HepG2 (cell line): ENCODE data around the gene TMEM132D. TPM values are rescaled to one million over a fixed set of nuclear protein-coding genes. Genes with fewer than 3 reads are reported as not detected.
A peak's percentile ranks its signal among the peaks of the same experiment; 100 is the strongest.

Experiments used
- ATAC-seq: fragments of 200-7000 bp; cut with Tn5 transposase; 3 replicates; pipeline ENCODE4 v1.9.1; 2020; ENCODE audit warnings: mild to moderate bottlenecking, moderate library complexity
- BruUV-seq: library from RNA; stranded (reverse); fragments of 400-500 nt; replicated peaks from 2 replicates; lab custom pipeline; 2021; lab: Mats Ljungman, UMichigan
- CTCF ChIA-PET: fragments of 300-600 bp; formaldehyde crosslinking; extraction: SDS; loops from one replicate; lab custom pipeline; 2021; ENCODE audit warnings: low total read pairs, inconsistent platforms, low intra/inter-chr PET ratio; lab: Yijun Ruan, JAX
- POLR2A ChIA-PET: fragments of 350-600 bp; sonication (Branson Sonifier 250); formaldehyde crosslinking; loops from one replicate; lab custom pipeline; 2020; ENCODE audit warnings: antibody characterized with exemption, inconsistent platforms; lab: Yijun Ruan, JAX
- DNase-seq: peaks from one replicate; pipeline ENCODE4 v3.0.0-alpha.2; 2015; ENCODE audit warnings: low spot score
- FAIRE-seq: peaks from 3 replicates; lab custom pipeline; 2011; peaks lifted over from hg19 to GRCh38; lab: Jason Lieb, UNC
- H2AFZ ChIP-seq: one replicate; pipeline ENCODE4 v1.6.1; 2011; ENCODE audit warnings: low read length, inconsistent platforms
- H3K27ac ChIP-seq: fragments of 300-600 bp; 3 replicates; pipeline ENCODE4 v1.8.0; 2011; ENCODE audit warnings: mixed run types, mild to moderate bottlenecking, mixed read lengths, low read length, inconsistent platforms; ENCODE audit not compliant: insufficient read depth; ENCODE audit errors: extremely low read length
- H3K27me3 ChIP-seq, 2 experiments: fragments of 200-600 bp in 1 of 2; 2 replicates in 1 of 2; 3 replicates in 1 of 2; pipeline versions ENCODE4 v1.6.0 to v1.8.0; 2011; ENCODE audit warnings: low read length in 2 of 2, mild to moderate bottlenecking in 2 of 2, moderate library complexity in 2 of 2, inconsistent platforms in 1 of 2; ENCODE audit not compliant: insufficient read depth in 2 of 2, control insufficient read depth in 1 of 2
- H3K36me3 ChIP-seq, 2 experiments: fragments of 200-600 bp in 1 of 2; replicated peaks in 1 of 2; 2 replicates in 1 of 2; 3 replicates in 1 of 2; pipeline versions ENCODE4 v1.5.1 to v1.8.0; 2011; ENCODE audit warnings: low read length in 2 of 2, inconsistent platforms in 1 of 2; ENCODE audit not compliant: insufficient read depth in 2 of 2, control insufficient read depth in 1 of 2
- H3K4me1 ChIP-seq: 2 replicates; pipeline ENCODE4 v1.5.1; 2012; ENCODE audit warnings: low read length, inconsistent platforms; ENCODE audit not compliant: insufficient read depth
- H3K4me2 ChIP-seq: 2 replicates; pipeline ENCODE4 v1.6.0; 2011; ENCODE audit warnings: low read depth, low read length, inconsistent platforms
- H3K4me3 ChIP-seq, 3 experiments: fragments of 200-600 bp in 1 of 3; sonication (generic), shearing (Covaris generic) in 1 of 3; replicated peaks in 1 of 3; 2 replicates each; pipeline ENCODE4 v1.5.1; 2011 to 2016; ENCODE audit warnings: low read length in 3 of 3, inconsistent platforms in 2 of 3, low read depth in 2 of 3, mild to moderate bottlenecking in 2 of 3, control low read depth in 1 of 3, mixed read lengths in 1 of 3; ENCODE audit not compliant: insufficient read depth in 1 of 3
- H3K79me2 ChIP-seq: one replicate; pipeline ENCODE4 v1.6.1; 2011; ENCODE audit warnings: low read length, inconsistent platforms; ENCODE audit not compliant: insufficient read depth
- H3K9ac ChIP-seq: 2 replicates; pipeline ENCODE4 v1.6.0; 2011; ENCODE audit warnings: mild to moderate bottlenecking, low read depth, low read length, inconsistent platforms; ENCODE audit not compliant: insufficient read depth
- H3K9me3 ChIP-seq: 2 replicates; pipeline ENCODE4 v1.5.1; 2012; ENCODE audit warnings: mild to moderate bottlenecking, low read length
- H4K20me1 ChIP-seq: 2 replicates; pipeline ENCODE4 v1.6.0; 2011; ENCODE audit warnings: inconsistent platforms, mild to moderate bottlenecking, low read length, moderate library complexity; ENCODE audit not compliant: insufficient read depth
- CTCF ChIP-seq: sonication (generic); formaldehyde crosslinking; IDR thresholded peaks from 2 replicates; pipeline ENCODE4 v1.5.0; 2020; ENCODE audit warnings: mild to moderate bottlenecking, missing genetic modification reagents, moderate library complexity
- DDIT3 ChIP-seq: sonication (generic); formaldehyde crosslinking; IDR thresholded peaks from 2 replicates; pipeline ENCODE4 v1.4.0; 2020; ENCODE audit warnings: mild to moderate bottlenecking, missing genetic modification reagents
- STAG1 ChIP-seq: sonication (generic); formaldehyde crosslinking; IDR thresholded peaks from 2 replicates; pipeline ENCODE4 v1.4.0; 2020; ENCODE audit warnings: missing genetic modification reagents
- TBL1XR1 ChIP-seq: fragments of 150-350 bp; IDR thresholded peaks from 2 replicates; pipeline ENCODE4 v1.6.1; 2014; ENCODE audit warnings: borderline replicate concordance, low read length; ENCODE audit not compliant: partially characterized antibody
- ZNF414 ChIP-seq: sonication (generic); formaldehyde crosslinking; IDR thresholded peaks from 2 replicates; pipeline ENCODE4 v1.5.0; 2020; ENCODE audit warnings: missing genetic modification reagents
- WGBS: methylation state at CpG from one replicate; pipeline ENCODE4 v1.1.6; 2017; ENCODE audit warnings: low lambda C conversion rate; 5-methylcytosine and 5-hydroxymethylcytosine counted together
- in situ Hi-C: cut with HindIII; loops from 2 replicates; pipeline ENCODE4 v1.10.0; 2017; ENCODE audit warnings: low pct_unique_long_range_greater_than_20kb; ENCODE audit not compliant: extremely low pct_ligation_motif_present
- intact Hi-C: fragments of 100-400 bp; cut with micrococcal nuclease; formaldehyde crosslinking; loops from one replicate; pipeline ENCODE4 v1.10.0; 2022; ENCODE audit not compliant: unreplicated experiment
- polyA plus RNA-seq, 8 experiments: library from polyadenylated mRNA; depleted of rRNA in 3 of 8; stranded (reverse) in 7 of 8; unstranded in 1 of 8; fragments of >200 nt; fragmentation: Illumina TruSeq in 4 of 8; extraction: Trizol in 4 of 8; gene quantifications; 2 replicates each; pipeline versions ENCODE4 v1.2.1 to v1.2.3, GENCODE V29; 2011 to 2016; ENCODE audit warnings: low read depth in 4 of 8, missing spikeins in 1 of 8, mixed read lengths in 1 of 8; ENCODE audit not compliant: insufficient read depth in 1 of 8
- total RNA-seq, 5 experiments: library from RNA; depleted of rRNA; stranded (reverse); fragments of >200 nt; fragmentation: Illumina TruSeq; extraction: Trizol; gene quantifications; 2 replicates each; pipeline ENCODE4 v1.2.3, GENCODE V29; 2016; ENCODE audit warnings: low read depth in 1 of 5

The TMEM132D gene
- total and polyA plus RNA-seq, 2 of the 13 experiments (the other 11 are each of a cell fraction or from before 2014, with no cell fraction given): not detected

- Histone ChIP-seq H3K27ac (no peak overlapping the region), H3K4me2 (no peak overlapping the region), H3K4me3 (no peak overlapping the region), H2AFZ (no peak overlapping the region), H3K4me1 (no peaks in the 10 kb centered on the region), H3K79me2 (no peaks in the 10 kb centered on the region), H3K27me3 (no peaks in the 10 kb centered on the region), H3K36me3 (no peaks in the 10 kb centered on the region), H4K20me1 (no peaks in the 10 kb centered on the region), H3K9ac (no peak overlapping the region), H3K9me3 (peaks cover 9% of the 10 kb centered on the region; the same call in 1 of the 2 replicates)
- in situ Hi-C loops: loop anchor here (25.0 kb wide), 1 partner anchor 717 kb away; the partner anchor contains the start of gene TMEM132D
- POLR2A ChIA-PET: no interaction called here
- ATAC-seq (no peak), FAIRE-seq (no peak), DNase-seq (no peak)
- CTCF ChIA-PET: no interaction called here
- BruUV-seq: no TSS peak
- TF ChIP-seq ZNF414 (no peak), DDIT3 (CRISPR knock-in tag) (no peak)
- intact Hi-C loops: no loop called here
- 7% methylated on average over 2 of the region's 2 CpGs for WGBS
These were observed 708.7 kb downstream of the TMEM132D start for GRCh38 chr12:129195081-129195480.

GRCh38 chr12:129193263-129193871 lies 710.5 kb downstream of the TMEM132D start:
- intact Hi-C loops: no loop called here
- no peak for ATAC-seq
- no peaks in the 10 kb centered on the region for H4K20me1 ChIP-seq
- H3K4me3 ChIP-seq: no peak overlapping the region
- in situ Hi-C loops: loop anchor here (25.0 kb wide), 1 partner anchor 719 kb away; the partner anchor contains the start of gene TMEM132D
- H3K4me2 ChIP-seq: no peak overlapping the region
- H3K79me2 ChIP-seq: no peaks in the 10 kb centered on the region
- ChIA-PET CTCF (interaction anchor here (1.0 to 2.1 kb wide), 2 partner anchors 717 to 718 kb away, joined by 3 to 19 read pairs; no protein-coding TSS in a partner anchor), POLR2A (no interaction called here)
- H3K9me3 ChIP-seq: peaks cover 9% of the 10 kb centered on the region; the same call in 1 of the 2 replicates
- no peak overlapping the region for H3K27ac ChIP-seq
- no TSS peak for BruUV-seq
- H2AFZ ChIP-seq: no peak overlapping the region
- DNase-seq: no peak
- H3K27me3 ChIP-seq: no peaks in the 10 kb centered on the region
- TF ChIP-seq CTCF: peak; percentile 64
- TF ChIP-seq TBL1XR1: no peak
- peak; percentile 49 for TF ChIP-seq STAG1
- no peak overlapping the region for H3K9ac ChIP-seq
- peak; percentile 63 for FAIRE-seq
- WGBS: 30% methylated on average over 4 of the region's 4 CpGs
- H3K36me3 ChIP-seq: no peaks in the 10 kb centered on the region
- no peaks in the 10 kb centered on the region for H3K4me1 ChIP-seq
